SK-N-SH (cell line): ENCODE results near the gene TNK2. TPM values are rescaled to one million over a fixed set of nuclear protein-coding genes. Genes with fewer than 3 reads are reported as not detected.

Source experiments
- CTCF ChIA-PET: fragments of 300-600, 350-600 bp; formaldehyde crosslinking; extraction: SDS; loops from one replicate; lab custom pipeline; 2021; lab: Yijun Ruan, JAX
- POLR2A ChIA-PET: fragments of 350-600 bp; sonication (Branson Sonifier 250); formaldehyde crosslinking; extraction: SDS; loops from one replicate; lab custom pipeline; 2020; ENCODE audit warnings: antibody characterized with exemption, inconsistent platforms; lab: Yijun Ruan, JAX
- DNase-seq: peaks from one replicate; pipeline ENCODE4 v3.0.0; 2012
- H2AFZ ChIP-seq: fragments of 200-600 bp; sonication (generic); 2 replicates; pipeline ENCODE4 v1.8.1; 2016; ENCODE audit warnings: antibody characterized with exemption, mild to moderate bottlenecking, low read depth
- H3F3A ChIP-seq: fragments of 200-600 bp; sonication (generic); replicated peaks from 2 replicates; pipeline ENCODE3; 2016; ENCODE audit warnings: antibody characterized with exemption, mild to moderate bottlenecking; ENCODE audit not compliant: insufficient read depth
- H3K27ac ChIP-seq, 2 experiments: fragments of 200-500 bp in 1 of 2; fragments of 200-600 bp in 1 of 2; sonication (Bioruptor generic) in 1 of 2; sonication (generic), shearing (Covaris generic) in 1 of 2; 2 replicates each; pipeline versions ENCODE4 v1.5.1 to v1.6.1; 2014 to 2016; ENCODE audit warnings: low read depth in 2 of 2, inconsistent platforms in 1 of 2, low read length in 1 of 2, mild to moderate bottlenecking in 1 of 2, mixed read lengths in 1 of 2
- H3K27me3 ChIP-seq: fragments of 200-600 bp; sonication (generic), shearing (Covaris generic); 2 replicates; pipeline ENCODE4 v1.6.1; 2016; ENCODE audit warnings: mixed run types; ENCODE audit not compliant: insufficient read depth
- H3K36me3 ChIP-seq, 2 experiments: fragments of 200-500 bp in 1 of 2; fragments of 200-600 bp in 1 of 2; sonication (Bioruptor generic) in 1 of 2; sonication (generic) in 1 of 2; replicated peaks in 1 of 2; 2 replicates each; pipeline versions ENCODE3 to v1.5.1; 2014 to 2016; ENCODE audit warnings: low read length in 1 of 2, mild to moderate bottlenecking in 1 of 2; ENCODE audit not compliant: insufficient read depth in 2 of 2, control insufficient read depth in 1 of 2
- H3K4me1 ChIP-seq, 2 experiments: fragments of 200-500 bp in 1 of 2; fragments of 200-600 bp in 1 of 2; sonication (Bioruptor generic) in 1 of 2; sonication (generic), shearing (Covaris generic) in 1 of 2; 2 replicates each; pipeline versions ENCODE4 v1.5.1 to v1.6.1; 2014 to 2016; ENCODE audit warnings: low read depth in 1 of 2, low read length in 1 of 2, mixed run types in 1 of 2; ENCODE audit not compliant: insufficient read depth in 2 of 2, control insufficient read depth in 1 of 2
- H3K4me2 ChIP-seq: fragments of 200-600 bp; sonication (generic), shearing (Covaris generic); 2 replicates; pipeline ENCODE4 v1.6.1; 2017; ENCODE audit warnings: mixed run types
- H3K4me3 ChIP-seq, 2 experiments: fragments of 200-500 bp in 1 of 2; fragments of 200-600 bp in 1 of 2; sonication (Bioruptor generic) in 1 of 2; sonication (generic), shearing (Covaris generic) in 1 of 2; 2 replicates each; pipeline versions ENCODE4 v1.5.1 to v1.8.1; 2014 to 2016; ENCODE audit warnings: low read depth in 2 of 2, inconsistent platforms in 1 of 2, low read length in 1 of 2, mild to moderate bottlenecking in 1 of 2, mixed read lengths in 1 of 2, moderate library complexity in 1 of 2
- H3K79me2 ChIP-seq: fragments of 200-600 bp; sonication (generic); 2 replicates; pipeline ENCODE4 v1.8.1; 2017; ENCODE audit warnings: mild to moderate bottlenecking; ENCODE audit not compliant: insufficient read depth
- H3K9ac ChIP-seq: fragments of 200-600 bp; sonication (generic); 2 replicates; pipeline ENCODE4 v1.6.1; 2017; ENCODE audit warnings: mixed run types
- H3K9me2 ChIP-seq: fragments of 200-600 bp; sonication (generic); 2 replicates; pipeline ENCODE4 v1.6.1; 2017; ENCODE audit warnings: mixed run types
- H3K9me3 ChIP-seq: fragments of 200-600 bp; sonication (generic); 2 replicates; pipeline ENCODE4 v1.6.1; 2017; ENCODE audit warnings: mixed run types, mild to moderate bottlenecking, moderate library complexity
- H4K20me1 ChIP-seq: fragments of 200-600 bp; sonication (generic); 2 replicates; pipeline ENCODE4 v1.6.1; 2017; ENCODE audit warnings: mild to moderate bottlenecking, mixed run types; ENCODE audit not compliant: insufficient read depth
- ELF1 ChIP-seq: IDR thresholded peaks from 2 replicates; pipeline ENCODE4 v1.4.0; 2012
- EP300 ChIP-seq, 2 experiments: IDR thresholded peaks; 2 replicates each; pipeline versions ENCODE4 v1.4.0 to v1.6.1; 2012; ENCODE audit warnings: borderline replicate concordance in 1 of 2, low read depth in 1 of 2, low read length in 1 of 2
- EZH2phosphoT487 ChIP-seq: fragments of 200-600 bp; sonication (generic); IDR thresholded peaks from 2 replicates; pipeline ENCODE4 v1.6.1; 2017; ENCODE audit warnings: low read depth, mixed run types, mild to moderate bottlenecking, antibody characterized with exemption, moderate library complexity, borderline replicate concordance
- FOXJ3 ChIP-seq: sonication (generic); formaldehyde crosslinking; IDR thresholded peaks from 2 replicates; pipeline ENCODE4 v1.5.1; 2020; ENCODE audit warnings: mild to moderate bottlenecking, missing genetic modification reagents
- FOXM1 ChIP-seq: IDR thresholded peaks from 2 replicates; pipeline ENCODE4 v1.4.0; 2012; ENCODE audit warnings: low read depth, mild to moderate bottlenecking
- GATA2 ChIP-seq: sonication (generic); formaldehyde crosslinking; IDR thresholded peaks from 2 replicates; pipeline ENCODE4 v1.5.0; 2020; ENCODE audit warnings: mild to moderate bottlenecking, missing genetic modification reagents
- MXI1 ChIP-seq: IDR thresholded peaks from 2 replicates; pipeline ENCODE4 v1.6.1; 2012; ENCODE audit warnings: mild to moderate bottlenecking, low read depth, low read length, improper control_type of control experiment
- NFIC ChIP-seq: IDR thresholded peaks from 2 replicates; pipeline ENCODE4 v1.4.0; 2012; ENCODE audit warnings: borderline replicate concordance
- NRF1 ChIP-seq: IDR thresholded peaks from 2 replicates; pipeline ENCODE4 v1.6.1; 2012; ENCODE audit warnings: low read depth, mild to moderate bottlenecking, low read length
- RAD21 ChIP-seq: IDR thresholded peaks from 2 replicates; pipeline ENCODE4 v1.6.1; 2012; ENCODE audit warnings: mild to moderate bottlenecking, low read length
- RCOR1 ChIP-seq: fragments of 150-350 bp; IDR thresholded peaks from 2 replicates; pipeline ENCODE4 v1.6.1; 2017; ENCODE audit warnings: antibody characterized with exemption, low read length
- RXRA ChIP-seq: IDR thresholded peaks from 2 replicates; pipeline ENCODE4 v1.4.0; 2012; ENCODE audit warnings: low read depth, mild to moderate bottlenecking, borderline replicate concordance
- SIN3A ChIP-seq: IDR thresholded peaks from 2 replicates; pipeline ENCODE4 v1.6.1; 2012; ENCODE audit warnings: low read depth, mild to moderate bottlenecking, low read length, moderate library complexity, borderline replicate concordance
- TAF1 ChIP-seq: IDR thresholded peaks from 2 replicates; pipeline ENCODE4 v1.6.1; 2012; ENCODE audit warnings: low read depth, mild to moderate bottlenecking, low read length, moderate library complexity, borderline replicate concordance
- USF1 ChIP-seq: IDR thresholded peaks from 2 replicates; pipeline ENCODE4 v1.4.0; 2012; ENCODE audit warnings: low read depth, borderline replicate concordance
- USF2 ChIP-seq: fragments of 150-350 bp; IDR thresholded peaks from 2 replicates; pipeline ENCODE4 v1.6.1; 2017; ENCODE audit warnings: antibody characterized with exemption, low read length, low read depth, borderline replicate concordance
- YY1 ChIP-seq: IDR thresholded peaks from 2 replicates; pipeline ENCODE4 v1.4.0; 2012; ENCODE audit warnings: low read depth, mild to moderate bottlenecking
- WGBS: methylation state at CpG from one replicate; pipeline ENCODE4 v1.1.6; 2017; ENCODE audit warnings: low lambda C conversion rate; 5-methylcytosine and 5-hydroxymethylcytosine counted together
- polyA plus RNA-seq, 3 experiments: library from polyadenylated mRNA; depleted of rRNA; stranded (reverse); fragments of >200 nt; gene quantifications; 2 replicates each; pipeline ENCODE4 v1.2.3, GENCODE V29; 2012
- TF ChIP-seq, protein P1 (sequence below): IDR thresholded peaks from 2 replicates; pipeline ENCODE4; 2012

TNK2 gene
- polyA plus RNA-seq, 1 of the 3 experiments (the other 2 are of a cell fraction) = 17.3 TPM

GRCh38 chr3:195899701-195900435, 8.5 kb downstream of the TNK2 start:
- Histone ChIP-seq H3K9me3 (no peaks in the 10 kb centered on the region), H3K4me2 (no peak overlapping the region), H3K36me3 (no peaks in the 10 kb centered on the region), H3K27me3 (no peaks in the 10 kb centered on the region), H2AFZ (no peak overlapping the region), H3K79me2 (peaks cover 73% of the 10 kb centered on the region), H3K27ac (no peak overlapping the region; a peak in 1 of 4 replicates), H3K4me1 (peaks cover 32 to 42% of the 10 kb centered on the region in 2 experiments; a peak in 3 of 4 replicates), H4K20me1 (no peaks in the 10 kb centered on the region), H3K9me2 (no peaks in the 10 kb centered on the region), H3K4me3 (no peak overlapping the region), H3K9ac (no peak overlapping the region)
- CTCF ChIA-PET = interaction anchor here (0.9 to 29.0 kb wide), 5 partner anchors 8 to 43 kb away, joined by 3 to 606 read pairs (median 4); partner anchors contain the start of gene TNK2
- DNase-seq = peak; percentile 25
- POLR2A ChIA-PET = no interaction called here
- 96% methylated on average over 13 of the region's 15 CpGs for WGBS
- TF ChIP-seq, protein P1, sequence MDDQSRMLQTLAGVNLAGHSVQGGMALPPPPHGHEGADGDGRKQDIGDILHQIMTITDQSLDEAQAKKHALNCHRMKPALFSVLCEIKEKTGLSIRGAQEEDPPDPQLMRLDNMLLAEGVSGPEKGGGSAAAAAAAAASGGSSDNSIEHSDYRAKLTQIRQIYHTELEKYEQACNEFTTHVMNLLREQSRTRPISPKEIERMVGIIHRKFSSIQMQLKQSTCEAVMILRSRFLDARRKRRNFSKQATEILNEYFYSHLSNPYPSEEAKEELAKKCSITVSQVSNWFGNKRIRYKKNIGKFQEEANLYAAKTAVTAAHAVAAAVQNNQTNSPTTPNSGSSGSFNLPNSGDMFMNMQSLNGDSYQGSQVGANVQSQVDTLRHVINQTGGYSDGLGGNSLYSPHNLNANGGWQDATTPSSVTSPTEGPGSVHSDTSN = no peak
- TF ChIP-seq EP300 (IDR thresholded peaks at IDR 0.05; ENCODE audit: borderline replicate concordance in 1 of 2, low read depth in 1 of 2, low read length in 1 of 2) (no peak), YY1 (no peak), EZH2phosphoT487 (no peak), RXRA (no peak), TAF1 (no peak), NFIC (no peak), RCOR1 (no peak), RAD21 (no peak), FOXM1 (no peak), GATA2 (no peak), FOXJ3 (CRISPR knock-in tag) (no peak), SIN3A (no peak), NRF1 (no peak), ELF1 (no peak), USF1 (no peak), USF2 (no peak), MXI1 (no peak)
- TF ChIP-seq, all 33 proteins: peak for 0
- H3F3A ChIP-seq = peaks cover 21% of the 10 kb centered on the region
